Upper lobe of left lung (tissue), 4 donors: ENCODE data around the gene HEG1.

Source experiments
- EP300 ChIP-seq, 4 donors: sonication (generic); formaldehyde crosslinking; IDR thresholded peaks; one replicate each; pipeline ENCODE4 v1.5.1; 2017; ENCODE audit warnings: antibody characterized with exemption in 4 of 4, control low read depth in 2 of 4
- POLR2A ChIP-seq, 4 donors: fragments of 450-650 bp; IDR thresholded peaks; one replicate each; pipeline ENCODE4 v1.5.1; 2016 to 2017; ENCODE audit warnings: antibody characterized with exemption in 4 of 4, mild to moderate bottlenecking in 2 of 4
- POLR2AphosphoS5 ChIP-seq, 2 donors: sonication (generic); formaldehyde crosslinking; IDR thresholded peaks; one replicate each; pipeline ENCODE4 v1.5.1; 2017; ENCODE audit warnings: antibody characterized with exemption in 2 of 2
- TF ChIP-seq, protein P1 (sequence below), 6 experiments: fragments of 450-650 bp in 4 of 6; fragments of 200-600 bp in 2 of 6; sonication (generic) in 2 of 6; IDR thresholded peaks; one replicate each; pipeline ENCODE4 v1.5.1; 2016 to 2019; ENCODE audit warnings: antibody characterized with exemption in 6 of 6

DNA sequence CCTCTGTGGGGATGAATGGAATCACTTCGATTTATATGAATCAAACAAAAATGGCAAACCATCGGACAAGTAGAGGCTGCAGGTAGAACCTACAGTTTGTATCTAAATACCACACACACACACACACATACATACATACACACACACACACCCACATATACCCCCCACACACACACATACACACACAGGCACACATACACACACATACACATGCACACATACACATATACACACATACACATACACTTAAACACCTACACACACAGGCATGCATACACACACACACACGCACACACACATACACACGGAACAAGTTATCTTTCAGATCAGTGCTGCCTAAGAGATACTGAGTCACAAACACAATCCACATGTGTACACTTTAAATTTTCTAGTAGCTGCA, 24.3 kb downstream of the HEG1 start:
- no peak for TF ChIP-seq POLR2A (IDR thresholded peaks at IDR 0.05)
- TF ChIP-seq POLR2AphosphoS5 (IDR thresholded peaks at IDR 0.05) = no peak
- no peak for TF ChIP-seq EP300 (IDR thresholded peaks at IDR 0.05)
- TF ChIP-seq, protein P1, sequence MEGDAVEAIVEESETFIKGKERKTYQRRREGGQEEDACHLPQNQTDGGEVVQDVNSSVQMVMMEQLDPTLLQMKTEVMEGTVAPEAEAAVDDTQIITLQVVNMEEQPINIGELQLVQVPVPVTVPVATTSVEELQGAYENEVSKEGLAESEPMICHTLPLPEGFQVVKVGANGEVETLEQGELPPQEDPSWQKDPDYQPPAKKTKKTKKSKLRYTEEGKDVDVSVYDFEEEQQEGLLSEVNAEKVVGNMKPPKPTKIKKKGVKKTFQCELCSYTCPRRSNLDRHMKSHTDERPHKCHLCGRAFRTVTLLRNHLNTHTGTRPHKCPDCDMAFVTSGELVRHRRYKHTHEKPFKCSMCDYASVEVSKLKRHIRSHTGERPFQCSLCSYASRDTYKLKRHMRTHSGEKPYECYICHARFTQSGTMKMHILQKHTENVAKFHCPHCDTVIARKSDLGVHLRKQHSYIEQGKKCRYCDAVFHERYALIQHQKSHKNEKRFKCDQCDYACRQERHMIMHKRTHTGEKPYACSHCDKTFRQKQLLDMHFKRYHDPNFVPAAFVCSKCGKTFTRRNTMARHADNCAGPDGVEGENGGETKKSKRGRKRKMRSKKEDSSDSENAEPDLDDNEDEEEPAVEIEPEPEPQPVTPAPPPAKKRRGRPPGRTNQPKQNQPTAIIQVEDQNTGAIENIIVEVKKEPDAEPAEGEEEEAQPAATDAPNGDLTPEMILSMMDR (IDR thresholded peaks at IDR 0.05) = no peak
